Measurements from ENCODE around the gene POLR3A. TPM values are rescaled to one million over a fixed set of nuclear protein-coding genes. Genes with fewer than 3 reads are reported as not detected.

The POLR3A gene
- total RNA-seq, 1 donor: 11.9 TPM

GRCh38 chr10:77919713-77920108, 109.6 kb downstream of the POLR3A start:
- Histone ChIP-seq H3K9me3 (ENCODE audit: low read depth, low read length) (no peaks in the 10 kb centered on the region), H3K79me2 (ENCODE audit: insufficient read depth, low read length) (peaks cover 92% of the 10 kb centered on the region), H3K36me3 (ENCODE audit: insufficient read depth, low read length) (peaks cover 5% of the 10 kb centered on the region), H3K4me2 (ENCODE audit: insufficient read depth, low read length) (no peak overlapping the region), H3K4me1 (ENCODE audit: insufficient read depth, low read length) (peaks cover 20% of the 10 kb centered on the region), H2AFZ (ENCODE audit: low read length) (no peak overlapping the region), H4K20me1 (ENCODE audit: insufficient read depth, low read length) (peaks cover 72% of the 10 kb centered on the region), H3K4me3 (ENCODE audit: insufficient read depth, low read length) (no peak overlapping the region), H3K27ac (ENCODE audit: low read depth, low read length) (peak overlapping the region; percentile 46), H3K27me3 (ENCODE audit: insufficient read depth, low read length) (no peaks in the 10 kb centered on the region)
- no peak for TF ChIP-seq CTCF (IDR thresholded peaks at IDR 0.05; ENCODE audit: extremely low read depth, low read depth, low read length)
- peak; percentile 94 for DNase-seq (ENCODE audit: insufficient read length, low spot score, missing footprints)

Small RNAs within 50 kb of the gene (small RNA-seq; reads per million reads assigned to genes)
- gene RF00017: not detected

Other genes starting within 250 kb of the POLR3A start
- 51.4 and 51.6 TPM in 2 replicates for gene DLG5, start 102.8 kb downstream of the POLR3A start, total RNA-seq
- 1,685 and 1,757 TPM in 2 replicates for gene RPS24, start 4.3 kb upstream of the POLR3A start, total RNA-seq

All from osteoblast (primary cell).